ENCODE measurements around the gene DOC2A. TPM values are rescaled to one million over a fixed set of nuclear protein-coding genes. Genes with fewer than 3 reads are reported as not detected.

The DOC2A gene
- total and polyA plus RNA-seq, 10 of the 15 experiments (the other 5 are each of a cell fraction or from before 2014, with no cell fraction given): 0.06 to 0.17 (median 0.12) TPM; not detected in 6

DNA sequence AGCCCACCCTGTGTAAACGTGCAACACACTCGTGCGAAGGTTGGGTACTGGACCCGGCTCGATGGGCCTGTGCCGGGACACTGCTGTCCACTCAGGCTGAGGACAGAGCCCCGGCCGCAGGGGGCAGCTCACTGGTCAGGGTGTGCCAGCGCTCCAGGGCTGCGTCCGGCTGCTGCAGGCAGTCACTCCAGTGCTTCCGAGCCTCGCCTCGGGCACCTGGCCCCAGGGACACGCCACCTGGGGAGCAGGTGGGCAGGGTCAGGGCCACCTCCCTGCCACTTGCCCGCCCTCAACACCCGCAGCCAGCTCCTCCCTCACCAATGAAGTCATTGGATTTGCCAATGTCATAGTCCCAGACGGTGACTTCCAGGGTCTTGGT lies 4.7 kb downstream of the DOC2A start:
- POLR2A ChIA-PET: no interaction called here
- H3K27me3 ChIP-seq (replicated peaks in 1 of 2; ENCODE audit: control insufficient read depth in 2 of 2, insufficient read depth in 2 of 2, low read length in 1 of 2): peaks cover 0 to 1% of the 10 kb centered on the region in 2 experiments; a peak in 1 of 4 replicates
- SMC1A ChIA-PET (ENCODE audit: uncharacterized antibody, unreplicated experiment): interaction anchor here (0.7 kb wide), 1 partner anchor 34 kb away, joined by 3 read pairs; no protein-coding TSS in a partner anchor
- no TSS peak for BruUV-seq (replicated peaks)
- in situ Hi-C loops (cut with MboI): loop anchor here (25.0 kb wide), 1 partner anchor 894 kb away; no protein-coding TSS in a partner anchor
- no peaks in the 10 kb centered on the region for H4K20me1 ChIP-seq (ENCODE audit: control insufficient read depth, insufficient read depth)
- DNase-seq (ENCODE audit: low read depth, low spot score): no peak
- CTCF ChIA-PET: interaction anchor here (0.5 to 1.4 kb wide), 5 partner anchors 9 to 305 kb away, joined by 3 to 4 read pairs (median 4); no protein-coding TSS in a partner anchor
- H3K36me3 ChIP-seq (ENCODE audit: control insufficient read depth in 2 of 2, insufficient read depth in 2 of 2, low read length in 1 of 2): peaks cover 0 to 3% of the 10 kb centered on the region in 2 experiments; a peak in 2 of 4 replicates
- no peak overlapping the region for H3K4me3 ChIP-seq
- RAD21 ChIA-PET (ENCODE audit: unreplicated experiment): interaction anchor here (0.7 to 0.9 kb wide), 3 partner anchors 14 to 33 kb away, joined by 3 read pairs; partner anchors contain the start of gene TAOK2
- H2AFZ ChIP-seq (ENCODE audit: control insufficient read depth, low read depth, low read length): no peak overlapping the region
- H3K4me2 ChIP-seq (ENCODE audit: control insufficient read depth, insufficient read depth): no peak overlapping the region
- FAIRE-seq: no peak
- H3K4me1 ChIP-seq (ENCODE audit: control insufficient read depth, insufficient read depth, low read length): no peaks in the 10 kb centered on the region
- H3K9me3 ChIP-seq (replicated peaks; ENCODE audit: control insufficient read depth, insufficient read depth, low read length): no peaks in the 10 kb centered on the region
- H3K27ac ChIP-seq (ENCODE audit: control insufficient read depth, insufficient read depth): no peak overlapping the region
- WGBS (ENCODE audit: insufficient coverage, insufficient replicate concordance, low lambda C conversion rate, missing lambda C conversion rate): 87% methylated on average over 18 of the region's 18 CpGs
- intact Hi-C loops (cut with micrococcal nuclease; ENCODE audit: unreplicated experiment): no loop called here
- no peak overlapping the region for H3K9ac ChIP-seq (ENCODE audit: control insufficient read depth, insufficient read depth, low read length)
- TF ChIP-seq MEF2B (IDR thresholded peaks at IDR 0.05; ENCODE audit: partially characterized antibody, poor library complexity, severe bottlenecking): no peak
- no peak for TF ChIP-seq CBX3 (IDR thresholded peaks at IDR 0.05; ENCODE audit: borderline replicate concordance, low read depth)
- peak; percentile 35; the same call in 1 of the 2 replicates for TF ChIP-seq POLR2A (IDR thresholded peaks at IDR 0.05; ENCODE audit: low read depth, low read length)
- TF ChIP-seq BMI1 (IDR thresholded peaks at IDR 0.05; ENCODE audit: borderline replicate concordance): no peak
- no peak for TF ChIP-seq NBN (IDR thresholded peaks at IDR 0.05)
- TF ChIP-seq PAX8 (IDR thresholded peaks at IDR 0.05): no peak
- no peaks in the 10 kb centered on the region for H3K79me2 ChIP-seq (ENCODE audit: control insufficient read depth, insufficient read depth, low read length)
- ATAC-seq: no peak

GRCh38 chr16:30005341-30006094 lies 5.3 kb downstream of the DOC2A start:
- DNase-seq (ENCODE audit: low read depth, low spot score): no peak
- intact Hi-C loops (cut with micrococcal nuclease; ENCODE audit: unreplicated experiment): no loop called here
- ChIA-PET RAD21 (ENCODE audit: unreplicated experiment) (interaction anchor here (0.7 to 0.9 kb wide), 3 partner anchors 14 to 32 kb away, joined by 3 read pairs; partner anchors contain the start of gene TAOK2), CTCF (interaction anchor here (0.5 to 1.4 kb wide), 7 partner anchors 9 to 305 kb away, joined by 3 to 4 read pairs (median 3); partner anchors contain the start of gene C16orf92), POLR2A (no interaction called here), SMC1A (ENCODE audit: uncharacterized antibody, unreplicated experiment) (interaction anchor here (0.7 kb wide), 1 partner anchor 33 kb away, joined by 3 read pairs; no protein-coding TSS in a partner anchor)
- Histone ChIP-seq H2AFZ (ENCODE audit: control insufficient read depth, low read depth, low read length) (no peak overlapping the region), H3K79me2 (ENCODE audit: control insufficient read depth, insufficient read depth, low read length) (no peaks in the 10 kb centered on the region), H3K27ac (ENCODE audit: control insufficient read depth, insufficient read depth) (no peak overlapping the region), H3K4me1 (ENCODE audit: control insufficient read depth, insufficient read depth, low read length) (no peaks in the 10 kb centered on the region), H3K4me2 (ENCODE audit: control insufficient read depth, insufficient read depth) (no peak overlapping the region), H3K36me3 (ENCODE audit: control insufficient read depth in 2 of 2, insufficient read depth in 2 of 2, low read length in 1 of 2) (peaks cover 0 to 3% of the 10 kb centered on the region in 2 experiments; a peak in 2 of 4 replicates), H3K9ac (ENCODE audit: control insufficient read depth, insufficient read depth, low read length) (no peak overlapping the region), H3K27me3 (replicated peaks in 1 of 2; ENCODE audit: control insufficient read depth in 2 of 2, insufficient read depth in 2 of 2, low read length in 1 of 2) (peaks cover 0 to 1% of the 10 kb centered on the region in 2 experiments; a peak in 1 of 4 replicates), H4K20me1 (ENCODE audit: control insufficient read depth, insufficient read depth) (no peaks in the 10 kb centered on the region), H3K9me3 (replicated peaks; ENCODE audit: control insufficient read depth, insufficient read depth, low read length) (no peaks in the 10 kb centered on the region), H3K4me3 (no peak overlapping the region)
- FAIRE-seq: no peak
- peak; percentile 85 for ATAC-seq
- WGBS (ENCODE audit: insufficient coverage, insufficient replicate concordance, low lambda C conversion rate, missing lambda C conversion rate): 71% methylated on average over 35 of the region's 35 CpGs
- in situ Hi-C loops (cut with MboI): loop anchor here (25.0 kb wide), 1 partner anchor 893 kb away; no protein-coding TSS in a partner anchor
- no TSS peak for BruUV-seq (replicated peaks)
- no peak for TF ChIP-seq ZNF592 (IDR thresholded peaks at IDR 0.05)
- peak; percentile 91 for TF ChIP-seq YY1 (IDR thresholded peaks at IDR 0.05; ENCODE audit: low read depth, low read length)
- TF ChIP-seq, protein P1, sequence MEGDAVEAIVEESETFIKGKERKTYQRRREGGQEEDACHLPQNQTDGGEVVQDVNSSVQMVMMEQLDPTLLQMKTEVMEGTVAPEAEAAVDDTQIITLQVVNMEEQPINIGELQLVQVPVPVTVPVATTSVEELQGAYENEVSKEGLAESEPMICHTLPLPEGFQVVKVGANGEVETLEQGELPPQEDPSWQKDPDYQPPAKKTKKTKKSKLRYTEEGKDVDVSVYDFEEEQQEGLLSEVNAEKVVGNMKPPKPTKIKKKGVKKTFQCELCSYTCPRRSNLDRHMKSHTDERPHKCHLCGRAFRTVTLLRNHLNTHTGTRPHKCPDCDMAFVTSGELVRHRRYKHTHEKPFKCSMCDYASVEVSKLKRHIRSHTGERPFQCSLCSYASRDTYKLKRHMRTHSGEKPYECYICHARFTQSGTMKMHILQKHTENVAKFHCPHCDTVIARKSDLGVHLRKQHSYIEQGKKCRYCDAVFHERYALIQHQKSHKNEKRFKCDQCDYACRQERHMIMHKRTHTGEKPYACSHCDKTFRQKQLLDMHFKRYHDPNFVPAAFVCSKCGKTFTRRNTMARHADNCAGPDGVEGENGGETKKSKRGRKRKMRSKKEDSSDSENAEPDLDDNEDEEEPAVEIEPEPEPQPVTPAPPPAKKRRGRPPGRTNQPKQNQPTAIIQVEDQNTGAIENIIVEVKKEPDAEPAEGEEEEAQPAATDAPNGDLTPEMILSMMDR (IDR thresholded peaks at IDR 0.05 in 2 of 3, conservative IDR thresholded peaks at IDR 0.05 in 1 of 3; ENCODE audit: control insufficient read depth in 2 of 3, extremely low read depth in 1 of 3, insufficient read depth in 1 of 3, low read depth in 3 of 3, low read length in 3 of 3): peak; percentile 67 to 80 (median 79)
- TF ChIP-seq ZZZ3 (IDR thresholded peaks at IDR 0.05; ENCODE audit: control insufficient read depth, insufficient read length, low read depth): no peak

All from GM12878 (cell line).